Measurements from ENCODE around the gene ECHDC3. TPM values are rescaled to one million over a fixed set of nuclear protein-coding genes. Genes with fewer than 3 reads are reported as not detected.

Gene ECHDC3
- total and polyA plus RNA-seq, 2 donors (not counting 3 experiments of a cell fraction or from before 2014, with no cell fraction given) = 6.0 to 7.3 TPM

DNA sequence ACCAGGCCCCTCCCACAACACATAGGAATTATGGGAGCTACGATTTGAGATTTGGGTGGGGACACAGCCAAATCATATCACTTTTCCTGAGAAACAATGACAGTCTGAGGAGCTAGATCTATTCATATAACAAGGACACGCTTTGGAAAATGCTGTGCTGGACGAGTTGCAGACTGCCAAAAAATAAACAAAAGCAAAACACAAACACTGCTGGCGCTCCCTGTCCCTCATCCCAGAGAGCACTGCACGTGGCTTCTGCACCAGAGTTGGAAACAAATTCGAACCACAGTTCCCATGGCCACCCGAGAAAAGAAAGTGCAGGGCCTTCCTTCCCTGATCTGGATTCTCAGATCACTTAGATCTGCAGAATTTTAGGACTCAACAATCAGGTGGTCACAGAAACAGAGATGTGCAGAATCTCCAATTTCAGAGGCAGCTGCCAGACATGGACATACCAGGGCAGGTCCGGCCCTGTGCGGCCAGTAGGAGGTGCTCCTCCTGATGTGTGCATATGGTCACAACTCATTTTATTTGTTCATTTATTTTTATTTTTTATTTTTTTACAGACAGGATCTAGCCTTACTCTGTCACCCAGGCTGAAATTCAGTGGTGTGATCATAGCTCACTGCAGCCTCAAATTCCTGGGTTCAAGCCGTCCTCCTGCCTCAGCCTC lies 35.2 kb upstream of the ECHDC3 start:
- no peaks in the 10 kb centered on the region for H3K4me1 ChIP-seq (ENCODE audit: control insufficient read depth, extremely low read depth, insufficient read depth, low read length)
- DNase-seq (ENCODE audit: low read depth, low spot score) (no peak), FAIRE-seq (no peak)
- H3K4me2 ChIP-seq (ENCODE audit: insufficient read depth, low read length) = no peak overlapping the region
- no peaks in the 10 kb centered on the region for H3K9me1 ChIP-seq (replicated peaks; ENCODE audit: control insufficient read depth, extremely low read depth, insufficient read depth, low read length)
- H3K4me3 ChIP-seq (replicated peaks in 1 of 3; ENCODE audit: insufficient read depth in 1 of 3, low read depth in 1 of 3, low read length in 3 of 3) = no peak overlapping the region
- H3K9me3 ChIP-seq (replicated peaks; ENCODE audit: control insufficient read depth, insufficient read depth, low read length) = no peaks in the 10 kb centered on the region
- no TSS peak for BruUV-seq (replicated peaks)
- no peaks in the 10 kb centered on the region for H4K20me1 ChIP-seq (replicated peaks; ENCODE audit: control insufficient read depth, extremely low read depth, insufficient read depth, low read length)
- dilution Hi-C loops (cut with MboI; ENCODE audit: extremely low pct_ligation_motif_present, low sequenced_read_pairs) = no loop called here
- H3K27ac ChIP-seq (ENCODE audit: insufficient read depth, low read depth, low read length) = no peak overlapping the region
- no peak overlapping the region for H2AFZ ChIP-seq (ENCODE audit: low read depth, low read length)
- H3K36me3 ChIP-seq (ENCODE audit: control insufficient read depth in 2 of 2, extremely low read depth in 1 of 2, insufficient read depth in 2 of 2, low read length in 2 of 2) = no peaks in the 10 kb centered on the region
- H3K79me2 ChIP-seq (ENCODE audit: control insufficient read depth, insufficient read depth, low read length) = no peaks in the 10 kb centered on the region
- CTCF ChIA-PET = interaction anchor here (1.1 kb wide), 1 partner anchor 10 kb away, joined by 3 read pairs; no protein-coding TSS in a partner anchor
- H3K27me3 ChIP-seq (ENCODE audit: control insufficient read depth in 2 of 2, insufficient read depth in 2 of 2, low read length in 2 of 2) = peaks cover 4 to 6% of the 10 kb centered on the region in 2 experiments
- POLR2A ChIA-PET = no interaction called here
- TF ChIP-seq, protein P1, sequence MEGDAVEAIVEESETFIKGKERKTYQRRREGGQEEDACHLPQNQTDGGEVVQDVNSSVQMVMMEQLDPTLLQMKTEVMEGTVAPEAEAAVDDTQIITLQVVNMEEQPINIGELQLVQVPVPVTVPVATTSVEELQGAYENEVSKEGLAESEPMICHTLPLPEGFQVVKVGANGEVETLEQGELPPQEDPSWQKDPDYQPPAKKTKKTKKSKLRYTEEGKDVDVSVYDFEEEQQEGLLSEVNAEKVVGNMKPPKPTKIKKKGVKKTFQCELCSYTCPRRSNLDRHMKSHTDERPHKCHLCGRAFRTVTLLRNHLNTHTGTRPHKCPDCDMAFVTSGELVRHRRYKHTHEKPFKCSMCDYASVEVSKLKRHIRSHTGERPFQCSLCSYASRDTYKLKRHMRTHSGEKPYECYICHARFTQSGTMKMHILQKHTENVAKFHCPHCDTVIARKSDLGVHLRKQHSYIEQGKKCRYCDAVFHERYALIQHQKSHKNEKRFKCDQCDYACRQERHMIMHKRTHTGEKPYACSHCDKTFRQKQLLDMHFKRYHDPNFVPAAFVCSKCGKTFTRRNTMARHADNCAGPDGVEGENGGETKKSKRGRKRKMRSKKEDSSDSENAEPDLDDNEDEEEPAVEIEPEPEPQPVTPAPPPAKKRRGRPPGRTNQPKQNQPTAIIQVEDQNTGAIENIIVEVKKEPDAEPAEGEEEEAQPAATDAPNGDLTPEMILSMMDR (IDR thresholded peaks at IDR 0.05; ENCODE audit: extremely low read depth in 1 of 2, insufficient read depth in 1 of 2, low read depth in 1 of 2, low read length in 2 of 2) = no peak
- no peak for TF ChIP-seq EZH2 (IDR thresholded peaks at IDR 0.05; ENCODE audit: borderline replicate concordance, low read depth, low read length, severe bottlenecking)
- no peak for TF ChIP-seq POLR2A (IDR thresholded peaks at IDR 0.05; ENCODE audit: low read depth, low read length)
- TF ChIP-seq, protein P2, sequence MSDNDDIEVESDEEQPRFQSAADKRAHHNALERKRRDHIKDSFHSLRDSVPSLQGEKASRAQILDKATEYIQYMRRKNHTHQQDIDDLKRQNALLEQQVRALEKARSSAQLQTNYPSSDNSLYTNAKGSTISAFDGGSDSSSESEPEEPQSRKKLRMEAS (IDR thresholded peaks at IDR 0.05; ENCODE audit: insufficient read depth, insufficient read length) = no peak
- no peak overlapping the region for H3K9ac ChIP-seq (replicated peaks; ENCODE audit: extremely low read depth, insufficient read depth, low read length)
- intact Hi-C loops (cut with micrococcal nuclease) = no loop called here
